Measurements from ENCODE around the gene LCOR. TPM values are rescaled to one million over a fixed set of nuclear protein-coding genes. Genes with fewer than 3 reads are reported as not detected.

Gene LCOR
- total and polyA plus RNA-seq, 9 of the 15 experiments (the other 6 are each of a cell fraction or from before 2014, with no cell fraction given) = 3.6 to 25.2 (median 14.4) TPM

DNA sequence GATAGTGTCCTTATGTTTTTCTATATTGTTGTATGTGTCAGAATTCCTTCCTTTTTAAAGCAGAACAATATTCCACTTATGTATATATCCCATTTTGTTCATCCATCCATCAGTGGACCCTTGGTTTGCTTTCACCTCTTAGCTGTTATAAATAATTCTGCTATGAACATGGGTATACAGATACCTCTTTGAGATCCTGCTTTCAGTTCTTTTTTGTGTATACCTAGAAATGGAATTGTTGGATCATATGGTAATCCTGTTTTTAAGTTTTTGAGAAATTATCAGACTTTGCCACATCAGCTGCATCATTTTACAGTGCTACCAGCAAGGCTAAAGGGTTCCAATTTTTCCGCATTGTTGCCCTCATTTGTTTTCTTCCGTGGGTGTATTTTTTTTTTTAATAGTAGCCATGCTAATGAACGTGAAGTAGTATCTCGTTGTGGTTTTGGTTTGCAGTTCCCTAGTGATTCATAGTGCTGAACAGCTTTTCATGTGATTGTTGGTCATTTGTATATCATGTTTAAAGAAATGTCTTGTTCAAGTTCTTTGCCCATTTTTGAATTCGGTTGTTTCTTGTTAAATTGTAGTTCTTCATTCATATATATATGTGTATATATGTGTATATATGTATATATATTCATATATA, 87.8 kb downstream of the LCOR start:
- Histone ChIP-seq H3K27me3 (ENCODE audit: control insufficient read depth in 2 of 2, insufficient read depth in 2 of 2, low read length in 2 of 2) (no peaks in the 10 kb centered on the region), H2AFZ (ENCODE audit: low read depth, low read length) (no peak overlapping the region), H3K4me3 (no peak overlapping the region), H3K9me3 (replicated peaks; ENCODE audit: control insufficient read depth, insufficient read depth, low read depth, low read length) (no peaks in the 10 kb centered on the region), H4K20me1 (replicated peaks; ENCODE audit: control insufficient read depth, insufficient read depth, low read length) (no peaks in the 10 kb centered on the region), H3K36me3 (ENCODE audit: control insufficient read depth, insufficient read depth, low read length) (0 out of 3 replicates have a peak, but pooled peaks cover 4% of the 10 kb centered on the region), H3K9ac (ENCODE audit: insufficient read depth in 1 of 2, low read depth in 2 of 2, low read length in 2 of 2) (no peak overlapping the region), H3K4me1 (replicated peaks in 1 of 2; ENCODE audit: control insufficient read depth in 2 of 2, insufficient read depth in 2 of 2, low read length in 2 of 2) (peaks cover 0 to 3% of the 10 kb centered on the region in 2 experiments; a peak in 2 of 5 replicates), H3K79me2 (ENCODE audit: control insufficient read depth, insufficient read depth, low read length) (peaks cover 39% of the 10 kb centered on the region), H3K9me1 (ENCODE audit: control insufficient read depth, insufficient read depth, low read length) (no peaks in the 10 kb centered on the region), H3K27ac (ENCODE audit: extremely low read depth, low read depth, low read length) (no peak overlapping the region), H3K4me2 (ENCODE audit: insufficient read depth, low read length) (no peak overlapping the region)
- DNase-seq (ENCODE audit: extremely low read depth in 1 of 4, low spot score in 3 of 4) (no peak), FAIRE-seq (no peak), ATAC-seq (no peak)
- in situ Hi-C loops (cut with MboI) = no loop called here
- ChIA-PET POLR2A (interaction anchor here (0.6 kb wide), 1 partner anchor 14 kb away, joined by 3 read pairs; no protein-coding TSS in a partner anchor), CTCF (ENCODE audit: low intra/inter-chr PET ratio) (no interaction called here)
- intact Hi-C loops (cut with micrococcal nuclease) = loop anchor here (10.0 kb wide), 1 partner anchor 105 kb away; no protein-coding TSS in a partner anchor
- WGBS (ENCODE audit: insufficient coverage, low coverage, missing lambda C conversion rate) = 92% methylated on average over 5 of the region's 5 CpGs
- no TSS peak for BruUV-seq (replicated peaks)
- TF ChIP-seq, protein P1, sequence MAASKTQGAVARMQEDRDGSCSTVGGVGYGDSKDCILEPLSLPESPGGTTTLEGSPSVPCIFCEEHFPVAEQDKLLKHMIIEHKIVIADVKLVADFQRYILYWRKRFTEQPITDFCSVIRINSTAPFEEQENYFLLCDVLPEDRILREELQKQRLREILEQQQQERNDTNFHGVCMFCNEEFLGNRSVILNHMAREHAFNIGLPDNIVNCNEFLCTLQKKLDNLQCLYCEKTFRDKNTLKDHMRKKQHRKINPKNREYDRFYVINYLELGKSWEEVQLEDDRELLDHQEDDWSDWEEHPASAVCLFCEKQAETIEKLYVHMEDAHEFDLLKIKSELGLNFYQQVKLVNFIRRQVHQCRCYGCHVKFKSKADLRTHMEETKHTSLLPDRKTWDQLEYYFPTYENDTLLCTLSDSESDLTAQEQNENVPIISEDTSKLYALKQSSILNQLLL (CRISPR knock-in tag; IDR thresholded peaks at IDR 0.05; ENCODE audit: borderline replicate concordance) = no peak
- TF ChIP-seq MYC (IDR thresholded peaks at IDR 0.05; ENCODE audit: low read depth, low read length) = no peak
- no peak for TF ChIP-seq MYC (CRISPR knock-in tag; IDR thresholded peaks at IDR 0.05; ENCODE audit: borderline replicate concordance, low read depth)
- no peak for TF ChIP-seq ZNF274 (IDR thresholded peaks at IDR 0.05; ENCODE audit: borderline replicate concordance, low read depth, low read length)
- no peak for TF ChIP-seq CREBBP (IDR thresholded peaks at IDR 0.05; ENCODE audit: low read depth, low read length)
- TF ChIP-seq ID3 (CRISPR knock-in tag; IDR thresholded peaks at IDR 0.05) = no peak
- TF ChIP-seq ID3 (tag; IDR thresholded peaks at IDR 0.05) = no peak
- no peak for TF ChIP-seq SRSF7 (optimal IDR thresholded peaks at IDR 0.05; ENCODE audit: low read depth, low read length)
- no peak for TF ChIP-seq ZNF431 (CRISPR knock-in tag; IDR thresholded peaks at IDR 0.05)
- no peak for TF ChIP-seq CREB3L1 (IDR thresholded peaks at IDR 0.05; ENCODE audit: borderline replicate concordance, low read depth)
- TF ChIP-seq ZNF384 (IDR thresholded peaks at IDR 0.05; ENCODE audit: low read depth, low read length) = no peak
- TF ChIP-seq IRF1 (CRISPR knock-in tag; IDR thresholded peaks at IDR 0.05; ENCODE audit: borderline replicate concordance) = no peak
- no peak for TF ChIP-seq ZNF197 (CRISPR knock-in tag; IDR thresholded peaks at IDR 0.05; ENCODE audit: low read depth)
- TF ChIP-seq SAFB2 (IDR thresholded peaks at IDR 0.05; ENCODE audit: borderline replicate concordance, low read depth, low read length, severe bottlenecking) = no peak
- TF ChIP-seq TAF9B (IDR thresholded peaks at IDR 0.05; ENCODE audit: partially characterized antibody) = no peak
